ENCODE results near the gene PRKCB. TPM values are rescaled to one million over a fixed set of nuclear protein-coding genes. Genes with fewer than 3 reads are reported as not detected.

PRKCB gene
- polyA plus RNA-seq, 1 experiment, result not detected

DNA sequence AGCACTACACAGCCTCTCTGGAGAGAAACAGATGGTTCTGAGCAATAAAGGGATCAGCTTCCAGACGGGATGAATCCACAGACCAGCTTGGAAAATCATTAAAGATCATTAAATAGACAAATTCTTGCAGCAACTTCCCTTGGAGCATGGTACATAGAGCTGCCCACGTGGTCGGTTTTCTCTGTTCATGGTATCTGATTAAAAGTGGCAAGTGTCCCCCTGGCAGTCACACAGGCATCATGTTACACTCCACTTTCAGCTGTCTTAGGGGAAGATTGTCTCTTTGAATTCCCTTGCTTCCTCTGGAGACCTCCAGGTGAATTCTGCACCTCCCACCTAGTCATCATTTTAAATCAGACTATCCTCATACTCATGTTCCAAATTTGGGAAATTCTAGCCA is 328.2 kb downstream of the PRKCB start:
- ChIA-PET POLR2A (no interaction called here), CTCF (no interaction called here)
- TF ChIP-seq CTCF (IDR thresholded peaks at IDR 0.05; ENCODE audit: low read depth, low read length), result no peak
- no peaks in the 10 kb centered on the region for H3K27me3 ChIP-seq (ENCODE audit: control insufficient read depth, insufficient read depth, low read length)
- H3K27ac ChIP-seq (ENCODE audit: low read depth, low read length), result no peak overlapping the region
- peaks cover 2% of the 10 kb centered on the region; the same call in 1 of the 2 replicates for H3K9me3 ChIP-seq (ENCODE audit: control insufficient read depth, insufficient read depth, low read length)
- DNase-seq (ENCODE audit: low read depth, low spot score), result no peak
- no peak overlapping the region for H3K4me3 ChIP-seq (ENCODE audit: low read depth, low read length)

DNA sequence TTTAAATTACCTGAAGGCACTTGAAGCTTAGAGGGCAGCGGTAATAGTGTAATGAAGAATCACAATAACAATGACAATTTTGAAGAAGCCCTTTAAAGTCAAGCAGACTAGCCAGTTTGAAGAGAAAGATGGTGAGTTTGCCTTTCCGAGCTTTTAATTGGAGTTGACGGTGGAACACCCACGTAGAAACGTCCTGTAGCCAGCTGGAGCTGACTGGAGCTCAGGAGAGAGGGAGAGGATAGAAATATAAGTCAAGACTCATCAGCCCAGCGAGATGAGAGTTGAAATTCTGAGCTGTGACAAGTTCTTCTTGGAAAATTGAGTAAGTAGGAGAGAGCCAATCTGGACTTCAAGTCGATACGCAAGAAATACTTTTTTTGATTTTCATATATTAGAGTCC is 328.6 kb downstream of the PRKCB start:
- ChIA-PET POLR2A (no interaction called here), CTCF (no interaction called here)
- TF ChIP-seq CTCF (IDR thresholded peaks at IDR 0.05; ENCODE audit: low read depth, low read length), result no peak
- Histone ChIP-seq H3K4me3 (ENCODE audit: low read depth, low read length) (no peak overlapping the region), H3K9me3 (ENCODE audit: control insufficient read depth, insufficient read depth, low read length) (peaks cover 2% of the 10 kb centered on the region; the same call in 1 of the 2 replicates), H3K27ac (ENCODE audit: low read depth, low read length) (no peak overlapping the region), H3K27me3 (ENCODE audit: control insufficient read depth, insufficient read depth, low read length) (no peaks in the 10 kb centered on the region)
- DNase-seq (ENCODE audit: low read depth, low spot score), result no peak

DNA sequence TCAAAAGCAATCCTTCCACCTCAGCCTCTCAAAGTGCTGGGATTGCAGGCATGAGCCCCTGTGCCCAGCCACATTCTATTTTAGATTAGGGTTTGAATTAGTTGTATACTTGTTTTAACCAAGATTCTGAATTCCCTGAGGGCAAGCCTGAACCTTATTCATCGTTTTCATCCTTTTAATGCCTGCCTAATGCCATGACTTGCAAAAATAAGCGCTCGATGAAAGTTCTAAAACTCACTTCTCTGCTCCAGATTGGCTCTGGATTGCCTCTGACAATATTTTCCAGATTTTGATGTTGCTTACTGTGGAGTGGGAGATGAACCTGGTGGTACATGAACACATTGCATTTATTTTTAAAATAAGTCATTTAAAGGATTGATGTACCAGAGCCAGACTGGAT is 329.5 kb downstream of the PRKCB start:
- no peak for TF ChIP-seq CTCF (IDR thresholded peaks at IDR 0.05; ENCODE audit: low read depth, low read length)
- ChIA-PET POLR2A (no interaction called here), CTCF (no interaction called here)
- H3K27me3 ChIP-seq (ENCODE audit: control insufficient read depth, insufficient read depth, low read length), result no peaks in the 10 kb centered on the region
- no peak overlapping the region for H3K4me3 ChIP-seq (ENCODE audit: low read depth, low read length)
- H3K9me3 ChIP-seq (ENCODE audit: control insufficient read depth, insufficient read depth, low read length), result peaks cover 2% of the 10 kb centered on the region; the same call in 1 of the 2 replicates
- DNase-seq (ENCODE audit: low read depth, low spot score), result no peak
- no peak overlapping the region for H3K27ac ChIP-seq (ENCODE audit: low read depth, low read length)

- no peak for TF ChIP-seq CTCF (IDR thresholded peaks at IDR 0.05; ENCODE audit: low read depth, low read length)
- no peak for DNase-seq (ENCODE audit: low read depth, low spot score)
- H3K4me3 ChIP-seq (ENCODE audit: low read depth, low read length), result no peak overlapping the region
- ChIA-PET POLR2A (no interaction called here), CTCF (no interaction called here)
- no peaks in the 10 kb centered on the region; the same call in 1 of the 2 replicates for H3K9me3 ChIP-seq (ENCODE audit: control insufficient read depth, insufficient read depth, low read length)
- H3K27me3 ChIP-seq (ENCODE audit: control insufficient read depth, insufficient read depth, low read length), result no peaks in the 10 kb centered on the region
- no peak overlapping the region for H3K27ac ChIP-seq (ENCODE audit: low read depth, low read length)
Measured at GRCh38 chr16:24166661-24167528, 331.1 kb downstream of the PRKCB start.

DNA sequence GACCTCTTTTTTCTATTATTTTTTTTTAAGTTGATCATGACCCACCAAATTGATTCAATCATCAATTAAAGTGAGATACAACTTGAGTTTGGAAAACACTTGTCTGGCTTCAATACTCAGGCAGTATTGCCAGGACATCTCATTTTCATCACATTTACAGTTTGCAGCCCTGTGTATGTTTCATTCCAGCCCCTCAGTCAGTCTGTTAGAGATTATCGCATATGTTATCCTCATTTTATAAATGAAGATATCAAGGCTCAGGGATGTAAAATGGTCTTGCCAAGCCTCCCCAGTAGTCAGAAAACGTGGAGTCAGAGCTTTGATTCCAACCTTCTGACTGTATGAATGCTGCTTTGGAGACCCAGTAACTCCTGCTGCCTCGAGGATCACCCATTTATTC is 333.1 kb downstream of the PRKCB start:
- TF ChIP-seq CTCF (IDR thresholded peaks at IDR 0.05; ENCODE audit: low read depth, low read length), result no peak
- ChIA-PET CTCF (no interaction called here), POLR2A (no interaction called here)
- Histone ChIP-seq H3K27ac (ENCODE audit: low read depth, low read length) (no peak overlapping the region), H3K27me3 (ENCODE audit: control insufficient read depth, insufficient read depth, low read length) (no peaks in the 10 kb centered on the region), H3K9me3 (ENCODE audit: control insufficient read depth, insufficient read depth, low read length) (no peaks in the 10 kb centered on the region; the same call in 1 of the 2 replicates), H3K4me3 (ENCODE audit: low read depth, low read length) (no peak overlapping the region)
- no peak for DNase-seq (ENCODE audit: low read depth, low spot score)

All from AG04450 (cell line).